ENCODE data around the gene INSIG2. TPM values are rescaled to one million over a fixed set of nuclear protein-coding genes. Genes with fewer than 3 reads are reported as not detected.

INSIG2 gene
- total RNA-seq, 1 experiment from 2014 or later, result 15.0 TPM

DNA sequence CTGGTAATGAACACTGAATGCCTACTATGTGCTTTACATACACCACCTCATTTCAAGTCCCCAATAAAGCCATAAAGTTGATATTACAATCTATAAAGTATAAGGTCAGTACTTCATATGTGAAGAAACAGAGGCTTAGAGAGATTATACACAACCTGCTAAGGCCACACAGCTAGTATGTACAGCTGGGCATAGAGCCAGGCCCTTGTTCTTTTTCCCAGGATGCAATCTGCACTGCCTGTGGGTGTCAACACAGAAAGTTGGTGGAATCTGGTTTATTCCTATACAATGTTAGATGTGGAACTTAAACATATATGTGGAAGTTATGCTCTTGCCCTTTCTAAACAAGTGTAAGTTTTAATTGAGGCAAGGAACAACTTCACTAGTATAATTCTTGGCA is 32.8 kb downstream of the INSIG2 start:
- Mint-ChIP-seq H3K27ac (ENCODE audit: low read depth, unreplicated experiment) (no peak overlapping the region), H3K27me3 (ENCODE audit: insufficient read depth, unreplicated experiment) (no peaks in the 10 kb centered on the region), H3K4me1 (ENCODE audit: insufficient read depth, unreplicated experiment) (peaks cover 19% of the 10 kb centered on the region), H3K36me3 (ENCODE audit: insufficient read depth, unreplicated experiment) (no peaks in the 10 kb centered on the region), H3K9me3 (ENCODE audit: unreplicated experiment) (no peaks in the 10 kb centered on the region), H3K4me3 (ENCODE audit: unreplicated experiment) (no peak overlapping the region)
- TF ChIP-seq, protein P1, sequence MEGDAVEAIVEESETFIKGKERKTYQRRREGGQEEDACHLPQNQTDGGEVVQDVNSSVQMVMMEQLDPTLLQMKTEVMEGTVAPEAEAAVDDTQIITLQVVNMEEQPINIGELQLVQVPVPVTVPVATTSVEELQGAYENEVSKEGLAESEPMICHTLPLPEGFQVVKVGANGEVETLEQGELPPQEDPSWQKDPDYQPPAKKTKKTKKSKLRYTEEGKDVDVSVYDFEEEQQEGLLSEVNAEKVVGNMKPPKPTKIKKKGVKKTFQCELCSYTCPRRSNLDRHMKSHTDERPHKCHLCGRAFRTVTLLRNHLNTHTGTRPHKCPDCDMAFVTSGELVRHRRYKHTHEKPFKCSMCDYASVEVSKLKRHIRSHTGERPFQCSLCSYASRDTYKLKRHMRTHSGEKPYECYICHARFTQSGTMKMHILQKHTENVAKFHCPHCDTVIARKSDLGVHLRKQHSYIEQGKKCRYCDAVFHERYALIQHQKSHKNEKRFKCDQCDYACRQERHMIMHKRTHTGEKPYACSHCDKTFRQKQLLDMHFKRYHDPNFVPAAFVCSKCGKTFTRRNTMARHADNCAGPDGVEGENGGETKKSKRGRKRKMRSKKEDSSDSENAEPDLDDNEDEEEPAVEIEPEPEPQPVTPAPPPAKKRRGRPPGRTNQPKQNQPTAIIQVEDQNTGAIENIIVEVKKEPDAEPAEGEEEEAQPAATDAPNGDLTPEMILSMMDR (IDR thresholded peaks at IDR 0.05; ENCODE audit: unreplicated experiment), result no peak
- ChIA-PET CTCF (no interaction called here), POLR2A (interaction anchor here (0.9 to 1.2 kb wide), 2 partner anchors 13 to 33 kb away, joined by 3 to 4 read pairs; partner anchors contain the start of gene INSIG2)
- intact Hi-C loops (cut with micrococcal nuclease), result no loop called here
- DNase-seq (ENCODE audit: unreplicated experiment), result peak; percentile 67
- no TSS peak for BruUV-seq (replicated peaks)

DNA sequence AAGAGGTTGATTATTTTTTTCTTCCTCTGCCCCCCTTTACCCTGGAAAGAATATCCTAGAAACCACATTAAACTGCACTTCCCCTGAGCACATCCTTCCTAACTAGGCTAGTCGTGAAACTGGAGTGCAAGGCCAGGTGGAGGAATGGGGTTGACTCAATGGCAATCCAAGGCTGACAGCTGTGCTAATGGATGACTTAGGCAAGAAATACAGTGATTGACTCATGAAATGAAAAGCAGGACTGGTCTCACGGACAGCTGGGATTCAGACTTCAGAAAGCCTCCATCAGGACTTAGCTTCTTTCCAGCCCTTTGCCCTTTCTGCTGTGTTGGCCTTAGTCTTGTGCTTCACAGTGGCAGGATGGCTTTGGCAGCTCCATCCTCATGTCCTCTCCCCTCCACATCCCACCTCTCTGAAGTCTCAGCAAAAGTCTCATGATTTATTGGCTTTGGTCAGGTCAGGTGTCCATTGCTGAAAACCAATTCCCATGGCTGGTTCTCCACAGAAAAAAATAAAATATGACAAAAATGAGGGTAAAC is 33.8 kb downstream of the INSIG2 start:
- peak; percentile 17 for DNase-seq (ENCODE audit: unreplicated experiment)
- no peak overlapping the region for H3K4me3 Mint-ChIP-seq (ENCODE audit: unreplicated experiment)
- no peaks in the 10 kb centered on the region for H3K27me3 Mint-ChIP-seq (ENCODE audit: insufficient read depth, unreplicated experiment)
- peaks cover 19% of the 10 kb centered on the region for H3K4me1 Mint-ChIP-seq (ENCODE audit: insufficient read depth, unreplicated experiment)
- H3K36me3 Mint-ChIP-seq (ENCODE audit: insufficient read depth, unreplicated experiment), result no peaks in the 10 kb centered on the region
- ChIA-PET POLR2A (interaction anchor here (1.2 kb wide), 1 partner anchor 34 kb away, joined by 3 read pairs; the partner anchor contains the start of gene INSIG2), CTCF (interaction anchor here (0.5 to 1.5 kb wide), 4 partner anchors 9 to 127 kb away, joined by 3 to 4 read pairs (median 4); partner anchors contain the start of gene INSIG2)
- H3K27ac Mint-ChIP-seq (ENCODE audit: low read depth, unreplicated experiment), result no peak overlapping the region
- intact Hi-C loops (cut with micrococcal nuclease), result no loop called here
- TF ChIP-seq, protein P1 (IDR thresholded peaks at IDR 0.05; ENCODE audit: unreplicated experiment), result no peak
- BruUV-seq (replicated peaks), result no TSS peak
- no peaks in the 10 kb centered on the region for H3K9me3 Mint-ChIP-seq (ENCODE audit: unreplicated experiment)

DNA sequence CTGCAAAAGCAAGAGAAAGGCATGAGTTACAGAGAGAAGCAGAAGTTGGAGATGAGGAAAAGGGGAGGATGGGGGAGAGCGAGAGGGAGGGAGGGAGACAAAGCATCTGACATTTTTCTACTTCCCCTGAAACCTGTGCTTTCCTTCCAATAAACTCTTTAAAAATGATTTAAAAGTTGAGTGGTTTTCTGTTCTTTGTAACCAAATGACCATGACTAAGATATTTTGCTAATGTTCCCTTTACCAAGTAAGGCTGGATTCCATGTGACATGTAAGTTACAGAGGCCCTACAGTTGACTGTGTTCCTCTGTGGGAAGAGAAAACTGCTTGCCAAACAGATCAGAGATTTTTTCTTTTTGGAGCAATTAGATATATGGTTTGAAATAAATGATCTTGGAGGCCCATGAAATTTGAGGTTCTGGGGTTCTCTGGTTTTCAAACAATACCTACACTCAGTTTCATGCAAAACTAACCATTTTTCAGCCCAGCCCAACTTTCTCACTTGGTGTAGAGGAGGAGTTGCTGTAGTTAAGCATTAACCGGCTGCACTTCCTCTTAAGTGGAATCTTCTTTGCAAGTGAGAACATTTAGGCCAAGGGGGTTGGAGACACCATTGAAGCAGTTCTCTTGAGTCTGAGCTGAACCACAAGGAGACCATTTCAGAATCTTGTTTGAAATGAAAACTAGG is 34.5 kb downstream of the INSIG2 start:
- H3K4me3 Mint-ChIP-seq (ENCODE audit: unreplicated experiment), result no peak overlapping the region
- ChIA-PET CTCF (interaction anchor here (0.5 to 1.5 kb wide), 5 partner anchors 8 to 310 kb away, joined by 3 to 4 read pairs (median 3); partner anchors contain the start of gene INSIG2), POLR2A (interaction anchor here (0.7 to 2.0 kb wide), 4 partner anchors 7 to 470 kb away, joined by 3 to 18 read pairs (median 3); partner anchors contain the start of gene INSIG2)
- no peaks in the 10 kb centered on the region for H3K9me3 Mint-ChIP-seq (ENCODE audit: unreplicated experiment)
- intact Hi-C loops (cut with micrococcal nuclease), result loop anchor here (1.0 kb wide), 1 partner anchor 34 kb away; the partner anchor contains the start of gene INSIG2
- BruUV-seq (replicated peaks), result no TSS peak
- no peaks in the 10 kb centered on the region for H3K27me3 Mint-ChIP-seq (ENCODE audit: insufficient read depth, unreplicated experiment)
- no peak for DNase-seq (ENCODE audit: unreplicated experiment)
- peaks cover 19% of the 10 kb centered on the region for H3K4me1 Mint-ChIP-seq (ENCODE audit: insufficient read depth, unreplicated experiment)
- TF ChIP-seq, protein P1 (IDR thresholded peaks at IDR 0.05; ENCODE audit: unreplicated experiment), result no peak
- H3K27ac Mint-ChIP-seq (ENCODE audit: low read depth, unreplicated experiment), result peak overlapping the region; percentile 84
- no peaks in the 10 kb centered on the region for H3K36me3 Mint-ChIP-seq (ENCODE audit: insufficient read depth, unreplicated experiment)

DNA sequence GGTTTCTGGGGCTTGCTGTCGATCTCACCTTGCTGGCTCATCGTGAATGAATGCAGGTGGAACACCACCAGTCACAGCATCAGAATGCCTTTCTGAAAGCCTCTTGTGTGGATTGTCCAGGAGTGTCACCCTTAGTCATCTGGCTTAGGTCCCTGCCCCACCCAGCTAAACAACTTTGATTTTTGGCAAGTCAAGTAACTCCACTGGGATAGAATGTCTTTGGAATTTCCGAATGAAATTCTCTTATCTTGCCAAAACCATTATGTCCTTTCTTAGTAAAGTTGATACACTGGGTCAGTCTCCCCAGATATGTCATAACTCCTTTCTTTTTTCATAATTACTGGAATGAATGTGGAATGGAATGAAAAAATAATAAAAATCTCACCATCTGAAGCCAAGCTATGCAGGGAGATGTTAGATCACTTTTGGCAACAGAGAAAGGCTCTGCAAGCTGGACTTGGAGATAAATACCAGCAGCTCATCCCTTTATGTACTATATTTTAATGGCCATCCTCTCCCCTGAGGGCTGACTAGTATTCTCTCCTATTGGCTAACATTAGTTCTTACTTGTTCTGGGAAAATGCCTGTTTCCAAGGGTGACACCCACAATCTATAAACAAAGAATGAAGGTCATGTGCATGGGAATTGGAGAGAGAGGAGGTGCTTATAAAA is 35.4 kb downstream of the INSIG2 start:
- Mint-ChIP-seq H3K4me3 (ENCODE audit: unreplicated experiment) (peak overlapping the region; percentile 3), H3K9me3 (ENCODE audit: unreplicated experiment) (no peaks in the 10 kb centered on the region), H3K36me3 (ENCODE audit: insufficient read depth, unreplicated experiment) (no peaks in the 10 kb centered on the region), H3K4me1 (ENCODE audit: insufficient read depth, unreplicated experiment) (peaks cover 19% of the 10 kb centered on the region), H3K27me3 (ENCODE audit: insufficient read depth, unreplicated experiment) (no peaks in the 10 kb centered on the region), H3K27ac (ENCODE audit: low read depth, unreplicated experiment) (peak overlapping the region; percentile 84)
- intact Hi-C loops (cut with micrococcal nuclease), result loop anchor here (1.0 kb wide), 1 partner anchor 35 kb away; the partner anchor contains the start of gene INSIG2
- TSS peak; percentile 82 for BruUV-seq (replicated peaks)
- ChIA-PET POLR2A (interaction anchor here (0.7 to 2.0 kb wide), 9 partner anchors 8 to 1633 kb away, joined by 3 to 18 read pairs (median 3); partner anchors contain the start of gene INSIG2), CTCF (interaction anchor here (0.6 to 1.1 kb wide), 2 partner anchors 11 to 309 kb away, joined by 3 to 5 read pairs; no protein-coding TSS in a partner anchor)
- TF ChIP-seq, protein P1 (IDR thresholded peaks at IDR 0.05; ENCODE audit: unreplicated experiment), result no peak
- DNase-seq (ENCODE audit: unreplicated experiment), result peak; percentile 81

Data from MCF 10A (cell line).